ENCODE data around the gene LAMA1. TPM values are rescaled to one million over a fixed set of nuclear protein-coding genes. Genes with fewer than 3 reads are reported as not detected.
A peak's percentile ranks its signal among the peaks of the same experiment; 100 is the strongest.

The LAMA1 gene
- total and polyA plus RNA-seq, 2 of the 4 experiments (the other 2 are of a cell fraction): 10.9 to 15.5 TPM

- no peak for TF ChIP-seq CHD1 (IDR thresholded peaks at IDR 0.05; ENCODE audit: low read depth, low read length)
Observed at GRCh38 chr18:7021994-7022840, 95.4 kb downstream of the LAMA1 start (continued).

DNA sequence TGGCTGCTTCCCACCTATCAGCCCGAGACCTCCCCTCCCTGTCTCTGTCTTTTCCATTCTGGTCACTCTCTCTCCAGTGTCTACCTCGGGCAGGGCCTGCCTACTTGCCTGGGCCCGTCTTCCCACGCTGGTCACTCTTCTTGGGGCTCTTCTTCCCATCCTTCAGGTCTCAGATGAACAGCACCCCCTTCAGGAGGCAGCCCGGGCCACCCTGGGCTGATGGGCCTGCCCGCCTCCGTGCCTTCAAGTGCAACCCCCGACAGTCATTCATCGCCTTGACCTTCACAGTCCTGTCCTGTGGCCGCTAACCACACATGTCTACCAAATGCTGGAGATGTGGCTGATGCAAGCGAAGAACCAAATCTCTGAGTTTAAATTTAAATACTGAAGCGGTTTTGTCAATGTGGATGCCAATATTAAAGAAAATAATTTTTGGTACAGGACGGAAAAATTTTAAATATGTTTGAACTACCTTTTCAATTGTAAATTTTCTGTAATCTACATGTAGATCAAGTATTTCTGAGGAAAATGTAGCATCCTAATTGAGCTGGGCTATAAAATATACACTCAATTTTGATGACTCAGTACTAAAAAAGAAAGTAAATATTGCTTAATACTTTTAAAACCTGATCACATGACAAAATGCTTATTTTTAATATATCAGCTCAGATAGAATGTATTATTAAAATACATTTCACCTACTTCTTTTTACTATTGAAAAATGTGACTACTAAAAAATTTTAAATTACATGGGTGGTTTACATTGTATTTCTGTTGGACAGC lies 96.4 kb downstream of the LAMA1 start:
- BruUV-seq (replicated peaks): no TSS peak
- in situ Hi-C loops (cut with MboI; ENCODE audit: low sequenced_read_pairs) (no loop called here), intact Hi-C loops (cut with micrococcal nuclease) (no loop called here), dilution Hi-C loops (cut with HindIII; ENCODE audit: low sequenced_read_pairs, unreplicated experiment) (no loop called here)
- no peak overlapping the region for H3K18ac ChIP-seq (ENCODE audit: low read depth, low read length)
- no peak overlapping the region for H3K23ac ChIP-seq (ENCODE audit: low read depth, low read length)
- H2BK120ac ChIP-seq (ENCODE audit: low read depth, low read length): no peak overlapping the region
- no peak overlapping the region for H4K5ac ChIP-seq (ENCODE audit: low read depth, low read length)
- 91% methylated on average over 4 of the region's 13 CpGs; no CpG with 5 or more reads in 1 of the 2 experiments for WGBS, 2 experiments (ENCODE audit: extremely low coverage in 2 of 2, insufficient read length in 1 of 2)
- H3K9ac ChIP-seq (ENCODE audit: low read depth, low read length): no peak overlapping the region
- no peaks in the 10 kb centered on the region for H3K27me3 ChIP-seq (ENCODE audit: control insufficient read depth, insufficient read depth, low read length)
- H3K9me1 ChIP-seq (ENCODE audit: insufficient read depth, low read length): no peaks in the 10 kb centered on the region
- H4K8ac ChIP-seq (ENCODE audit: low read depth in 2 of 2, low read length in 2 of 2): no peak overlapping the region
- H4K91ac ChIP-seq (ENCODE audit: insufficient read depth, low read depth, low read length): no peak overlapping the region
- no peak overlapping the region for H3K14ac ChIP-seq (replicated peaks; ENCODE audit: low read depth, low read length)
- TF ChIP-seq MAFK (IDR thresholded peaks at IDR 0.05; ENCODE audit: low read depth, low read length) (peak; percentile 81), CEBPB (IDR thresholded peaks at IDR 0.05; ENCODE audit: low read depth, low read length) (0 out of 2 replicates have a peak, but pooled peaks have one; percentile 14), BHLHE40 (IDR thresholded peaks at IDR 0.05; ENCODE audit: low read depth, low read length) (no peak), POLR2A (IDR thresholded peaks at IDR 0.05; ENCODE audit: low read depth, low read length) (no peak)
- no peak overlapping the region for H3K4ac ChIP-seq (ENCODE audit: low read depth, low read length)
- ChIA-PET CTCF (interaction anchor here (1.3 kb wide), 1 partner anchor 36 kb away, joined by 3 read pairs; no protein-coding TSS in a partner anchor), POLR2A (ENCODE audit: unreplicated experiment) (no interaction called here)
- H3K79me1 ChIP-seq (ENCODE audit: low read depth in 1 of 2, low read length in 2 of 2): no peaks in the 10 kb centered on the region
- no peak overlapping the region for H2BK20ac ChIP-seq (ENCODE audit: low read depth, low read length)
- H3K4me3 ChIP-seq (ENCODE audit: insufficient read depth, low read depth, low read length): no peak overlapping the region
- no peak overlapping the region for H2BK5ac ChIP-seq (ENCODE audit: low read depth, low read length, poor library complexity, severe bottlenecking)
- no peak for ATAC-seq (ENCODE audit: low read depth)
- peaks cover 10% of the 10 kb centered on the region for H3K36me3 ChIP-seq (ENCODE audit: control insufficient read depth, insufficient read depth, low read length)
- no peak overlapping the region for H3K4me2 ChIP-seq (ENCODE audit: low read depth, low read length)
- H2AFZ ChIP-seq (replicated peaks; ENCODE audit: low read length, poor library complexity): no peak overlapping the region
- no peaks in the 10 kb centered on the region for H4K20me1 ChIP-seq (ENCODE audit: insufficient read depth, low read length)
- no peak overlapping the region for H2BK15ac ChIP-seq (ENCODE audit: low read depth, low read length)
- H3K9me3 ChIP-seq (ENCODE audit: control insufficient read depth, insufficient read depth, low read length): no peaks in the 10 kb centered on the region
- no peak overlapping the region for H3K27ac ChIP-seq (ENCODE audit: insufficient read depth, low read length)
- H3K4me1 ChIP-seq (ENCODE audit: control insufficient read depth, insufficient read depth, low read length): no peaks in the 10 kb centered on the region
- H2AK9ac ChIP-seq (replicated peaks; ENCODE audit: low read depth, low read length, poor library complexity): no peak overlapping the region
- no peak overlapping the region for H3K56ac ChIP-seq (ENCODE audit: extremely low read depth, insufficient read depth, low read length)
- no peak overlapping the region for H2AK5ac ChIP-seq (ENCODE audit: low read depth, low read length)
- DNase-seq: no peak
